Left cardiac atrium (tissue), 4 donors: ENCODE results near the gene SYT14. TPM values are rescaled to one million over a fixed set of nuclear protein-coding genes. Genes with fewer than 3 reads are reported as not detected.
"Not testable (repeated sequence)": the region's sequence is repeated elsewhere in the genome, so short reads cannot be mapped to it uniquely, and the experiment has no call there.

Experiments
- ATAC-seq, 2 donors: fragments of 200-7000 bp; cut with Tn5 transposase; one replicate each; pipeline ENCODE4 v1.9.1; 2020; ENCODE audit warnings: mild to moderate bottlenecking in 2 of 2, moderate library complexity in 2 of 2
- DNase-seq: peaks from one replicate; pipeline ENCODE4 v3.0.0-alpha.2; 2020
- intact Hi-C, 2 donors: fragments of 100-400 bp; cut with DNase I; formaldehyde crosslinking; loops; one replicate each; pipeline versions ENCODE4 v1.14.1 to v1.15.1; 2022 to 2023
- long read RNA-seq: library from polyadenylated mRNA; unstranded; transcript quantifications from one replicate; pipeline ENCODE4 v2.0.0, GENCODE V29; 2021
- total RNA-seq, 2 donors: library from RNA; stranded (reverse); fragmentation: NEBNext Ultra II Directional; extraction: Animal tissue kit (Norgen Biotek cat#: 25700); gene quantifications; one replicate each; pipeline ENCODE4 v1.2.1, GENCODE V29; 2021
- donor health status: DM: no; HTN: yes; CAD: no.
- donor health status: DM: no; HTN: yes; CAD: no; lungs with severe emphysema.
- donor health status: DM: yes; HTN: yes; CAD: no.
- donor health status: Dilated cardiomyopathy.

The SYT14 gene
- under 1 TPM in 1 of 2 donors, not detected in 1; 0.08 TPM for total RNA-seq
- long read RNA-seq, result 0 reads

DNA sequence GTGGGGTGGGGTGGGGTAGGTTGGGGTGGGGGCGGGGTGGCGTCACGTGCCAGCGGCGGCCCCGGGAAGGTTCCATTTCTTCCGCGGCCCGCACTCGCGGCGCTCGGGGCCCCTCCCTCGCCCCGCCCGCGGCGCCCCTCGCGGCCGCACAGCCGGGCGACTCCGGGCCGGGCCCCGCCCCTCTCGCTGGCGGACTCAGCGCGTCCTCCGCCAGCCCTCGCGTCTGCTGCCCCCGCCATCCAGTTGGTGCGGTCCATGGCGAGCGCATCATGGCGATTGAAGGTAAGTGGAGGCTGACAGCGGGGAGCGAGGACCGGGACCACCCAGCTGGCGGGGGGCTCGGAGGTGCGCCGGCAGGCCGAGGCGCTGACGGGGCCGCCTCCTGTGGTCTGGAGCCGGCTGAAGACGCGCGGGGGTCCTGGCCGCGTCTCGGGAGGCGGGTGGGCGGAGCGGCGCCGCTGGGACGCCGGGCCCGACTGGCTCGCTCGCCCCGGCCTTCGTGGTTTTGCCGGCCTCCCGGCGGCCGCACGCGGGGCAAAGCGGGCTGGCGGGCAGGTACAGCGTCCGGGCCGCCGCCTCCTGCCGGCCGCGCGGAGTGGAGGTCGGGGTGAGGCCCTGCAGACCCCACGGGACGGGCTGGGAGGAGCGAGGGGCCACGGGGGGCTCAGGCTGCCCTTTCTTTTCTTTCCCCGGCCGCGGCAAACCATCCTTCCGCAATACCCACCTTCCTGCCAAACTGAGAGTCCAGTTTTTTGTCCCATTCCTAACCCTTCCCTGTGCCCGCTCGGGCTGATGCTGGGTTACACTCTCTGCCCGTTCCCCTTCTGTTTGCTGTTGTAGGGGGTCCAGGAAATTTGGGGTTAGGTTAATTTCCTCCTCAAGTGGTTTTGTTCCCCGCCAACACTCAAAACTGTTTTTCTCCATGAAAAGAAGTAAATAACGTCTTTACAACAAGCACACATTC lies at the start of gene SYT14:
SYT14 (plus strand) TSS at position 222 of the 964 bp plus-strand sequence; CDS start at position 270, 48 bp downstream.
- intact Hi-C loops, result no loop called here
- no peak for ATAC-seq
- DNase-seq, result no peak

DNA sequence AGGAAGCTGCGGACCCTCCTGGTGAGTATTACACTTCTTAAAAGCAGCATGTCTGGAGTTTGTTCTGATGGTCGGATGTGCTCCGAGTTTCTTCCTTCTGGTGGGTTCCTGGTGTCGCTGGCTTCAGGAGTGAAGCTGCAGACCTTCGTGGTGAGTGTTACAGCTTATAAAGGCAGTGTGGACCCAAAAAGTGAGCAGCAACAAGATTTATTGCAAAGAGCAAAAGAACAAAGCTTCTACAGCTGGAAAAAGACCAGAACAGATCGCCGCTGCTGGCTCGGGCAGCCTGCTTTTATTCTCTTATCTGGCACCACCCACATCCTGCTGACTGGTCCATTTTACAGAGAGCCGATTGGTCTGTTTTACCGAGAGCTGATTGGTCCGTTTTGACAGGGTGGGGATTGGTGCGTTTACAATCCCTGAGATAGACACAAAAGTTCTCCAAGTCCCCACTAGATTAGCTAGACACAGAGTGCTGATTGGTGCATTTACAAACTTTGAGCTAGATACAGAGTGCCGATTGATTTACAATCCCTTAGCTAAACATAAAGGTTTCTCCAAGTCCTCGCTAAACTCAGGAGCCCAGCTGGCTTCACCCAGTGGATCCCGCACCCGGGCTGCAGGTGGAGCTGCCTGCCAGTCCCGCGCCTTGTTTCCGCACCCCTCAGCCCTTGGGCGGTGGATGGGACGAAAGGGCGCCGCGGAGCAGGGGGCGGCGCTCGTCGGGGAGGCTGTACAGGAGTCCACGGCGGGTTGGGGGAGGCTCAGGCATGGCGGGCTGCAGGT lies 49.5 kb upstream of the SYT14 start:
- intact Hi-C loops, DNase-seq, ATAC-seq: not testable (repeated sequence)

DNA sequence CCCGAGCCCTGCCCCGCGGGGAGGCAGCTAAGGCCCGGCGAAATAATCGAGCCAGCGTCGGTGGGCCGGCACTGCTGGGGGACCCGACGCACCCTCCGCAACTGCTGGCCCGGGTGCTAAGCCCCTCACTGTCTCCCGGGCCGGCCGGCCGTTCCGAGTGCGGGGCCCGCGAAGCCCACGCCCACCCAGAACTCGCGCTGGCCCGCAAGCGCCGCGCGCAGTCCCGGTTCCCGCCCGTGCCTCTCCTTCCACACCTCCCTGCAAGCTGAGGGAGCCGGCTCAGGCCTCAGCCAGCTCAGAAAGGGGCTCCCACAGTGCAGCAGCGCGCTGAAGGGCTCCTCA lies 49.0 kb upstream of the SYT14 start:
- ATAC-seq (no peak), DNase-seq (no peak)
- intact Hi-C loops, result no loop called here

DNA sequence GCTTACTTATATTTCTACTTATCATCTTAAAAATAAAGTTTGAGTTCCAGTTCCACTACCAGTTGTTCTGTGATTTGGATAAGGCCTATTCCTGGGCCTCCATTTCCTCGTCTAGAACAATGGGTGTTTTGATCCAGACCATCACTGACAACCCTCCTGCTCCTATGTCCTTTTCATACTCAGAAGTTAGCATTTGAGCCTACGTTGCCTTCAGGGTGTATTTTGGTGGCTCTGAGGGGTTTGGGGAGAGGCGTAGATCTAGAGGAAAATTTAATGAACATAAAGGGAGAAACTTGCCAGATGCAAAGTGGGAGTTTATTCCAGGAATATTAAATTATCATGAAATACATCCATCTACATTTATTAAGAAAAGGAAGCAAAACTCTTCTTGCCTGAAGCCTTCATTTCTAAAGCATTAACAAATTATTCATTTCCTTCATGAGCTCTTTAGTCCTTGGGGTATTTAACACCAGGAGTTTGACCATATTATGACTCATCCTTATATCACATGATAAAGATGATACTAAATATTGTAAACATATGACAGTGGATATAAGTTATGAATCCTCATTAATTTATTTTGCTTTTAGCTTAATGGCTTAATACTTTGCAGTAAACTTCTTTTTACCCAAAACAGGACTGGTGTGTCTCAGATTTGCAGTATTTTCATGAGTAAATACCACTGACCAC lies 47.2 kb upstream of the SYT14 start:
- intact Hi-C loops, result no loop called here
- DNase-seq (no peak), ATAC-seq (no peak)

DNA sequence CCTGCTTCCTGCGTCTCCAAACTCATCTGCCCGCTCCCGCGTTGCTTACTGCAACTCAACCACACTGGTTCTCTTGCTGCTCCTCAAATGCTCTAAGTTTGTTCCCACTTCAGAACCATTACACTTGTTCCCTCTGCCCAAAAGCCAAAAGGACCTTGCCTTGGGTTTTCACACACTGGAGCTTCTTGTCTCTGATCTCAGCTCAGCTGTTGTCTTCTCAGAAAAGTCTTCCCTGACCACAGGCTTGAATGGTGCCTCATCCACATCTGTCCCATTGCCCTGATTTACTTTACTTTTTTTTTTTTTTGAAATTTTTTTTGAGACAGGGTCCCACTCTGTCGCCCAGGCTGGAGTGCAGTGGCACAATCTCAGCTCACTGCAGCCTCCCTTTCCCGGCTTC lies 44.3 kb upstream of the SYT14 start:
- ATAC-seq (no peak), DNase-seq (no peak)
- intact Hi-C loops, result no loop called here

DNA sequence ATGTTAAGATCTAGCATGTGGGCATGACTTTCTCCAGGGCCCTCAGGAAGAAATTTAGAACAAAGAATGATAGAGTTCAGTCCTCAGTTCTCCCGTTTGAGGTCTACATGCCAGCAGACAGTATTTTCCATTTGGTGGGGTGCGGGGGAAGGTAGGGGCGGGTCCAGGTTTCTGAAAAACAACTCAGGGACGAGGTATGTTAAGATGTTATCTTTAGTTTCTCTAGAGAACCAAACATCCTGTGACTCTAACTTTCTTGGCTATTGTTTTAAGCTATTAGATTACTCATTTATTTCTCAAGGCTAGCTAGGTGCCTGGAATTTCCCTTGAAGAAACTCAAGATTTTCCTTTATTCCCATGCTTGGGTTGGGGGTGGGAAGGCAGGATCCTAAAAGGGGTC lies 42.3 kb upstream of the SYT14 start:
- intact Hi-C loops, result no loop called here
- no peak for DNase-seq
- ATAC-seq, result no peak

DNA sequence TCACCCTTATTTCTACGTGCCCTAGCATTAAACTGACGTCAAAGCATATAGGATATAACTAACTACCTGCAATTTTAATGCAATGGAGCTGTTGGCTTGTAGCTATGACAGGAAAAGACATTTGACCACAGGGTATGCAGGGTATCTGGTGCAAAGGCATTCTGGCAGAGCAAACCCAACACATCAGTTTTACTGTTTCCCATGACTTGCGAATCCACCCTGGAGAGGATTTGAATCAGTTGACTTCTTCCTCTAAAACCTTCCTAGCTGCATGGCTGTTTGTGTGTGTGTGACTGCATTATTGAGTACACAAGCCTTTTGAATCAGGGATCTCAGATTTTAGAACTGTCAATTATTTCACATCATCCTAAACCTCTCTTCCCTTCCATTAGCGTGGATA lies 41.7 kb upstream of the SYT14 start:
- intact Hi-C loops, result no loop called here

DNA sequence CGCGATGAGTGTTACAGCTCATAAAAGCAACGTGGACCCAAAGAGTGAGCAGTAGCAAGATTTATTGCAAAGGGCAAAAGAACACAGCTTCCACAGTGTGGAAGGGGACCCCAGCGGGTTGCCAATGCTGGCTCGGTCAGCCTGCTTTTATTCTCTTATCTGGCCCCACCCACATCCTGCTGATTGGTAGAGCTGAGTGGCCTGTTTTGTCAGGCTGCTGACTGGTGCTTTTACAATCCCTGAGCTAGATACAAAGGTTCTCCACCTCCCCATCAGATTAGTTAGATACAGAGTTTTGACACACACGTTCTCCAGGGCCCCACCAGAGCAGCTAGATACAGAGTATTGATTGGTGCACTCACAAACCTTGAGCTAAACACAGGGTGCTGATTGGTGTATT lies 39.7 kb upstream of the SYT14 start:
- intact Hi-C loops, ATAC-seq, DNase-seq: not testable (repeated sequence)

More for the DNA sequence above, 41.7 kb upstream of the SYT14 start:
- ATAC-seq, result no peak
- no peak for DNase-seq

DNA sequence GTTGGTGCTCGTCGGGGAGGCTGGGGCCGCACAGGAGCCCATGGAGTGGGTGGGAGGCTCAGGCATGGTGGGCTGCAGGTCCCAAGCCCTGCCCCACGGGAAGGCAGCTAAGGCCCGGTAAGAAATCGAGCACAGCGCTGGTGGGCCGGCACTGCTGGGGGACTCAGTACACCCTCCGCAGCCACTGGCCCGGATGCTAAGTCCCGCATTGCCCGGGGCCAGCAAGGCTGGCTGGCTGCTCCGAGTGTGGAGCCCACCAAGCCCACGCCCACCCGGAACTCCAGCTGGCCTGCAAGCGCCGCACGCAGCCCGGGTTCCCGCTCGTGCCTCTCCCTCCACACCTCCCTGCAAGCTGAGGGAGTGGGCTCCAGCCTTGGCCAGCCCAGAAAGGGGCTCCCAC lies 39.2 kb upstream of the SYT14 start:
- ATAC-seq, DNase-seq, intact Hi-C loops: not testable (repeated sequence)

DNA sequence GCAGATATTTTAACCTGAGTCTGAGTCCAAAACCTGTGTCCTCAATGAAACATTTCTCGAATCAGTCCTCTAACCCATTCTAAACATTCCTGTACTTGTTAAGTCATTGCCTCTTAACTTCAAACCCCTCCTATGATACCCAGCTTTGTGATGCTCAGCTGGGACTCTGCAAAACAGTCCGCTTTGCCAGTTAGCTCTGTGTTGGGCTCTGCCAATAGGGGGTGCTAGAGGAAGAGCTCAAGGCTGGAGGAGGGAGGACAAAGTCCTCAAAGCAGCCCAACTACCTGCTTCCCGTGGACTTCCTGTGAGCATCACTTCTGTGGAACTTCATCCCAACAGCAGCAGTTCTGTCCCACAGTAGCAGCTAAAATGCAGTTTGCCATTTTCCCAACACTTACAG lies 38.1 kb upstream of the SYT14 start:
- intact Hi-C loops, result no loop called here
- DNase-seq, result no peak
- ATAC-seq, result no peak

DNA sequence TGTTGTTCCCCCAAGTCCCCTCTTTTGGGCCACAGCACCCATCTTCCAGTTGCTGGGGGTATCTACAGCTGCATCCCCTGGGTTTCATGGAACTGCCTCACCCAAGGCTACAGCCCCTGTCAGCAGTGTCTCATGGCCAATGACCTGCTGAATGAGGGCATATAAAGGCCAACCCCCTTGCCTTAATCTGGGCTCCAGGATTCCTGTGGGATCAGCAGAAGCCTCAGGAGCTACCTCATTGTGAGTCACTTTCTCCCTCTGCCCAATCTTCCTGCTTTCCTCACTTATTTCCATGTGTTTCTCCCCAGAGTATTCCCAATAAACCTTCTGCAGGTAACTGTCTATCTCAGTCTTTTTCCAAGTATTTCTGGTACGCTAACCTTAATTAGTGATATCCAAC lies 37.3 kb upstream of the SYT14 start:
- intact Hi-C loops, result no loop called here
- DNase-seq (no peak), ATAC-seq (no peak)

DNA sequence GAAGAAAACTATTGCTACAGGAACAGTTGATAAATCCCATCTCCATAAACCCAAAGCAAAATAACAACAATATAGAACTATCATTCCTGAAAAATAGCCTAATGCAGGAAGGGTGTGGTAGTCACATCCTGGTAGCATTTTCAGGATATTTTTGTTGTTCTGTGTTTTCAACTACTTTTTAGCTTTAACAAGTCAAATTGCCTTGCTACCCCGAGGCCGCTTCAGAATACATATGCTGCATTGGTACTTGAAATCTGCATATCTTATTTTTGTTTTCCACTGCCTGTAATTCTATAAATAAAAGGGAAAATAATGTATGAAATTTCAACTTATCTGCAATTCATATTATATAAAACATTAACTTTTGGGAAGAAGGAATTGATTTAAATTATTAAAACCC lies 36.8 kb upstream of the SYT14 start:
- intact Hi-C loops, result no loop called here
- DNase-seq (no peak), ATAC-seq (no peak)

DNA sequence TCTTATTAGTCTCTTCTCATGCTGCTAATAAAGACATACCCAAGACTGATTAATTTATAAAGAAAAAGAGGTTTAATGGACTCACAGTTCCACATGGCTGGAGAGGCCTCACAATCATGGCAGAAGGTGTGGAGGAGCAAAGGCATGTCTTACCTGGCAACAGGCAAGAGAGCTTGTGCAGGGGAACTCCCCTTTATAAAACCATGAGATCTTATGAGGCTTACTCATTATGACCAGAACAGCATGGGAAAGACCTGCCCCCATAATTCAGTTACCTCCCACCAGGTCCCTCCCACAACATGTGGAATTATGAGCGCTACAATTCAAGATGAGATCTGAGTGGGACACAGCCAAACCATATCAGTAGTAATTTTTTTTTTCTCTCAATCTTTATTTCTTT lies 33.2 kb upstream of the SYT14 start:
- DNase-seq, intact Hi-C loops, ATAC-seq: not testable (repeated sequence)

DNA sequence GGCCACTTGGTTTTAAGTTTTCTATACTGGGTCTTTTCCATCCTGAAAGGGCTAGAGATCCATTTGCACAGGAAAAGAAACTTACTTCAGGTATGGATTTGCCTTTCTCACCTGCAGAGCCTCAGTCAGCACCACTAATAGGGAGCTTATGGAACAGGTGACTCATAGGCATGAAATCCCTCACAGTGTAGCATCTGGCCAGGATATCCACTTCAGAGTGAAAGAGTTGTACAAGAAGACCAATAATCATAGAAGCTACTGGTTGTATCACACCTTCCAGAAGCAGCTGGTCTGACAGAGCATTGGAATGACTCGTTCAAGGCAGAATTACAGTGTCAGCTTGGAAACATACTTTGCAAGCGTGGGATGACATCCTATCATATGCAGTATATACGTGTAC lies 26.3 kb upstream of the SYT14 start:
- ATAC-seq, result no peak
- intact Hi-C loops, result no loop called here
- DNase-seq, result no peak

DNA sequence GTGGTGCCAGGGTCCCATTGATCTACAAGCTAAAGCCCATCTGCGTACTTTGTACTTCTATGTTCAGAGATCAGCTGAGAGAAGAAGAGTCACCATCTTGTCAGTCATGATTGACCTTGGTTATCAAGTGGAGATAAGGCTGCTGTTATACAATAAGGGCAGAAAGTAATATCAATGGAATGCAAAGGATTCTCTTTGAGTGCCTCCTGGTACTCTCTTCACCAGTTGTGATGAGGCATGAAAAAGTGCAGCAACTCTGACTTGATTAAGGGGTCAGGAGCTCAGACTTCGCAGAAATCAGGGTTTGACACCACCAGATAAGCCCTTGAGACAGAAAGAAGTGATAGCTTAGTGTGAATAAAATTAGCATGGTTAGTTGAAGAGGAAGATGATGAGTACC lies 25.7 kb upstream of the SYT14 start:
- intact Hi-C loops, result no loop called here
- no peak for DNase-seq
- ATAC-seq, result no peak

DNA sequence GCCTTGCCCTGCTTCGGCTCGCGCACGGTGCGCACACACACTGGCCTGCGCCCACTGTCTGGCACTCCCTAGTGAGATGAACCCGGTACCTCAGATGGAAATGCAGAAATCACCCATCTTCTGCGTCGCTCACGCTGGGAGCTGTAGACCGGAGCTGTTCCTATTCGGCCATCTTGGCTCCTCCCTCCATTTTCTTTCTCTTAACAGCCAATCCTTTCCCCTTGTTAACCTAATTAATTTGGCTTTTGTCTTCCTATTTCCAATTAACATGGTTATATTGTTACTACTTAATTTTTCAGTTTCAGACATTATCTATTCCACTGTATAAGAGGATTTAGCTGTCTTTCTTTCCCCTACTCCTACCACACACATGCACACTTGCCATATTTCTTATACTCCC lies 18.4 kb upstream of the SYT14 start:
- intact Hi-C loops, DNase-seq, ATAC-seq: not testable (repeated sequence)

DNA sequence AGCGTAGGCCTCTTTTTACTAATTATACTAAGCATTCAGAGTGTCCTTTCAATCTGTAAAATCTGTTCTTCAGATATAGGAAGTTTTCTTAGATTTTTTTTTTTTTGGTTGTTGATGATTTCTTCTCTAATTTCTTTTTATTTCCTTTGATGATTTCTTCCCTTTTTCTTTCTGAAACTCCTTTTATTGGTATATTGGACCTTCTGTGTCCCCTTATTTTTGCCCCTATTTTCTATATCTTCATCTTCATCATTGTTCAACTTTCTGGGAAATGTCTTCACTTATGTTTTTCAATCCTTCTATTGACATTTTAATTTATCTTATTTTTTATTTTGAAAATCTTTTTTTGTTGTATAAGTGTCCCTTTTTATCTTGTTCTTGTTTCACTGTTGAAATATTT lies 17.2 kb upstream of the SYT14 start:
- intact Hi-C loops, result no loop called here
- DNase-seq (no peak), ATAC-seq (no peak)

DNA sequence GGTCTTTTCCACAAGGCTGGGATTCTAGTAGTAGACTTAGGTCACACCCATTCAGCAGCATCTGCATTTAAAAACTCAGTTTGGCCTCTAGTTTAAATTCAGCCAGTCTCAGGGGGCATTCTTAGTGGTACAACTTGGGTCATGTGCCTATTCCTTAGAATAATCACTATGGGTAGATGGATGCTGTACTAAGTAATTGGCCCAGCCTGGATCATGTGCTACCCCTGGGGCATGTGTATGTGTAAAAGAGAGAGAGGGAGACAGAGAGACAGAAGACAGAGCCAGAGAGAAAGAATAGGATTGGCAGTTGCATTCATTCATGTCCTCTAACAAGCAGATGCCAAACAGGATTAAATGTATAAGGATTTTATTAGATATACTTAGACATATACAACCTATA lies 13.6 kb upstream of the SYT14 start:
- intact Hi-C loops, result no loop called here
- DNase-seq (no peak), ATAC-seq (no peak)

DNA sequence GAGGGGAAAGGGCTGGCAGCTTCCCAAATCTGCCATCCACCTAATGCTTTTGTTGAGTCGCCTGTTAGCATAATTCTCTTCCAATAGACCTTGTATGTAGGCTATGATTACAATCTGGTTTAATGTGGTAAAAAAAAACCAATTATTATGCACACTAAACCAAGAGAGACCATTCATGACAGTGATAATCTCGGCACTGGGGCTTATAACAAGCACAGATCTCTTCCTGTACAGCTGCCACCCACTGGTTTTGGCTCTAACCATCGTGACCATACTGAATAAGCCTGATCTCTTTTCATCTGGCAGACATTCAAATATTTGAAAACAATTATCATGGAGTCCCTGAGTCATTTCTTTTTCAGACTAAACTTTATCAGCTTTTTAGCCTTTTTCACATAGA lies 12.0 kb upstream of the SYT14 start:
- DNase-seq, result no peak
- no peak for ATAC-seq
- intact Hi-C loops, result no loop called here

DNA sequence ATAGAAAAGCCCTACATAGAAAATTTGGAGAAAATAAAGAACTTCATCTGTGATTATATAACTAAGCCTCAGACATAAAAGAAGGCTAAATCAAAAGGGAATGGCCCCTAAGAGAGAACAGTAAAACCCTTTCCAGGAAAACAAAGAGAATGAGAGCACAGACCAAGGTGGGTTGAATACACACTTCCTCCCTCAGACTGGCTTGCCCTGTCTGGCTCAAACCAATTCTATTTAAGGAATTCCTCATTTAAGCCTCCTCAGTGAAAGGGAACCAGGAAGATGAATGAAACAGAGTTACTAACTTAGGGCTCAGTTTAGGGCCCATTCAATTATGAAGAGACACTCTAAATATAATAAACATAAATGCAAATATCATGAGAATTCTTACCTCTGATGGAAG lies 10.6 kb upstream of the SYT14 start:
- DNase-seq (no peak), ATAC-seq (no peak)
- intact Hi-C loops, result no loop called here
